OCI-LY7 (cell line): ENCODE results near the gene E2F7. TPM values are rescaled to one million over a fixed set of nuclear protein-coding genes. Genes with fewer than 3 reads are reported as not detected.

ENCODE experiments used
- BruUV-seq: library from RNA; stranded (reverse); fragments of 400-500 nt; replicated peaks from 2 replicates; lab custom pipeline; 2021; lab: Mats Ljungman, UMichigan
- CTCF ChIA-PET: fragments of 300-600 bp; sonication (Branson Sonifier 250); formaldehyde crosslinking; loops from one replicate; lab custom pipeline; 2022; ENCODE audit warnings: antibody characterized with exemption; ENCODE audit not compliant: unreplicated experiment; lab: Charles Lee
- POLR2A ChIA-PET: fragments of 300-600 bp; sonication (Branson Sonifier 250); formaldehyde crosslinking; loops from one replicate; lab custom pipeline; 2022; ENCODE audit warnings: antibody characterized with exemption; lab: Charles Lee
- DNase-seq: peaks from one replicate; pipeline ENCODE4 v3.0.0-alpha.2; 2015; ENCODE audit warnings: low spot score
- H2AFZ ChIP-seq: fragments of 200-600 bp; sonication (generic), shearing (Covaris generic); 2 replicates; pipeline ENCODE4 v1.6.1; 2014; ENCODE audit warnings: mild to moderate bottlenecking, antibody characterized with exemption, low read length, moderate library complexity
- H3K27ac ChIP-seq: fragments of 200-600 bp; sonication (generic); 2 replicates; pipeline ENCODE4 v1.5.1; 2014; ENCODE audit warnings: mixed run types, low read depth, mild to moderate bottlenecking, moderate library complexity, low read length, inconsistent platforms; ENCODE audit not compliant: poor library complexity, severe bottlenecking
- H3K36me3 ChIP-seq: fragments of 200-600 bp; sonication (generic); 2 replicates; pipeline ENCODE4 v1.6.1; 2014; ENCODE audit warnings: mild to moderate bottlenecking, antibody characterized with exemption, low read length, moderate library complexity, mixed read lengths; ENCODE audit not compliant: insufficient read depth
- H3K4me1 ChIP-seq: fragments of 200-600 bp; sonication (generic); 2 replicates; pipeline ENCODE4 v1.5.1; 2014; ENCODE audit warnings: mild to moderate bottlenecking, low read length; ENCODE audit not compliant: insufficient read depth, poor library complexity, severe bottlenecking
- H3K4me2 ChIP-seq: fragments of 200-600 bp; sonication (generic); 2 replicates; pipeline ENCODE4 v1.6.1; 2014; ENCODE audit warnings: mild to moderate bottlenecking, low read length
- H3K4me3 ChIP-seq: fragments of 200-600 bp; sonication (generic); 2 replicates; pipeline ENCODE4 v1.5.1; 2014; ENCODE audit warnings: mild to moderate bottlenecking, low read depth, low read length; ENCODE audit not compliant: poor library complexity, severe bottlenecking
- H3K79me2 ChIP-seq: fragments of 200-600 bp; sonication (generic); 2 replicates; pipeline ENCODE4 v1.6.1; 2016; ENCODE audit warnings: low read depth, mild to moderate bottlenecking, low read length, moderate library complexity, mixed read lengths; ENCODE audit not compliant: insufficient read depth
- H3K9me2 ChIP-seq: fragments of 200-600 bp; sonication (generic); 2 replicates; pipeline ENCODE4 v1.6.1; 2016; ENCODE audit warnings: mild to moderate bottlenecking, low read length, mixed read lengths; ENCODE audit not compliant: insufficient read depth
- H3K9me3 ChIP-seq: fragments of 200-600 bp; sonication (generic); 2 replicates; pipeline ENCODE4 v1.6.1; 2014; ENCODE audit warnings: mild to moderate bottlenecking, mixed run types, low read length, mixed read lengths
- H4K20me1 ChIP-seq: fragments of 200-600 bp; sonication (generic); 2 replicates; pipeline ENCODE4 v1.6.1; 2014; ENCODE audit warnings: mild to moderate bottlenecking, antibody characterized with exemption, low read length, moderate library complexity, mixed read lengths; ENCODE audit not compliant: insufficient read depth
- EZH2phosphoT487 ChIP-seq: fragments of 200-600 bp; sonication (generic); IDR thresholded peaks from 2 replicates; pipeline ENCODE4 v1.6.1; 2018; ENCODE audit warnings: low read depth, borderline replicate concordance, mild to moderate bottlenecking, mixed run types, antibody characterized with exemption, low read length, moderate library complexity, mixed read lengths
- intact Hi-C: fragments of 100-400 bp; cut with micrococcal nuclease; formaldehyde crosslinking; loops from one replicate; pipeline ENCODE4 v1.10.0; 2022; ENCODE audit not compliant: unreplicated experiment
- total RNA-seq, 2 experiments: library from RNA; depleted of rRNA in 1 of 2; stranded (reverse); fragments of >200 nt in 1 of 2; shearing (Covaris generic) in 1 of 2; gene quantifications; 2 replicates each; pipeline ENCODE4 v1.2.3, GENCODE V29; 2014 to 2022
- TF ChIP-seq, protein P1 (sequence below): fragments of 200-600 bp; sonication (generic); conservative IDR thresholded peaks from 2 replicates; pipeline ENCODE4 v1.5.1; 2014; ENCODE audit warnings: mild to moderate bottlenecking, antibody characterized with exemption, low read length, moderate library complexity, mixed read lengths

The E2F7 gene
- total RNA-seq, 2 experiments from 2014 or later, result 17.1 to 19.0 TPM

DNA sequence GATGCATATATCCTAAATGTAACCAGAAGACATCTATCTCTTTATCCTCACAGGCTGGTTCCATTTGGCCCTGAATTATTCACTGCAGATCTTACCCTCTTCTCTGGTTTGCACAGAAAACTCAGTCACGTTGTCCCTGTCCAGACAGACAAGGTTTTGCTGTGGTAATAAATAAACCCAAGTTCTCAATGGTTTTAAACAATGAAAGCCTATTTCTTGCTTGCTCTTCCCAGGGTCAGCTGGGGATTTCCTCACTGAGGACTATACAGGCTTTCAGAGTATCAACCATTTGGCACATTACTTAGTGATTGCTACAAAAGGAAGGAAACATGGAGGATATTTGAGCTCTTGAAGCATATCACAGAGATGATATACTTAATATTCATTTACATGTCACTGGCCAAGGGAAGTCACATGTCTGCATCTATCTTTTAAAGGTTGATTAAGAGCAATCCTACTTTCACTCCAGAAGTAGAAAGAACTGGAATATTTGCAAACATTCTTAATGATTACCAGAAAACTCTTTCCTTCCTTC, 24.4 kb upstream of the E2F7 start:
- no TSS peak for BruUV-seq
- no peak overlapping the region for H2AFZ ChIP-seq
- no peaks in the 10 kb centered on the region for H3K79me2 ChIP-seq
- H3K36me3 ChIP-seq, result no peaks in the 10 kb centered on the region
- intact Hi-C loops, result no loop called here
- ChIA-PET CTCF (interaction anchor here (0.5 kb wide), 1 partner anchor 192 kb away, joined by 4 read pairs; no protein-coding TSS in a partner anchor), POLR2A (no interaction called here)
- no peaks in the 10 kb centered on the region for H3K9me3 ChIP-seq
- H3K4me1 ChIP-seq, result peaks cover 4% of the 10 kb centered on the region
- H3K4me3 ChIP-seq, result no peak overlapping the region
- TF ChIP-seq EZH2phosphoT487, result no peak
- TF ChIP-seq, protein P1, sequence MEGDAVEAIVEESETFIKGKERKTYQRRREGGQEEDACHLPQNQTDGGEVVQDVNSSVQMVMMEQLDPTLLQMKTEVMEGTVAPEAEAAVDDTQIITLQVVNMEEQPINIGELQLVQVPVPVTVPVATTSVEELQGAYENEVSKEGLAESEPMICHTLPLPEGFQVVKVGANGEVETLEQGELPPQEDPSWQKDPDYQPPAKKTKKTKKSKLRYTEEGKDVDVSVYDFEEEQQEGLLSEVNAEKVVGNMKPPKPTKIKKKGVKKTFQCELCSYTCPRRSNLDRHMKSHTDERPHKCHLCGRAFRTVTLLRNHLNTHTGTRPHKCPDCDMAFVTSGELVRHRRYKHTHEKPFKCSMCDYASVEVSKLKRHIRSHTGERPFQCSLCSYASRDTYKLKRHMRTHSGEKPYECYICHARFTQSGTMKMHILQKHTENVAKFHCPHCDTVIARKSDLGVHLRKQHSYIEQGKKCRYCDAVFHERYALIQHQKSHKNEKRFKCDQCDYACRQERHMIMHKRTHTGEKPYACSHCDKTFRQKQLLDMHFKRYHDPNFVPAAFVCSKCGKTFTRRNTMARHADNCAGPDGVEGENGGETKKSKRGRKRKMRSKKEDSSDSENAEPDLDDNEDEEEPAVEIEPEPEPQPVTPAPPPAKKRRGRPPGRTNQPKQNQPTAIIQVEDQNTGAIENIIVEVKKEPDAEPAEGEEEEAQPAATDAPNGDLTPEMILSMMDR, result no peak
- no peak overlapping the region for H3K4me2 ChIP-seq
- no peak overlapping the region for H3K27ac ChIP-seq
- no peaks in the 10 kb centered on the region for H4K20me1 ChIP-seq
- H3K9me2 ChIP-seq, result no peaks in the 10 kb centered on the region
- no peak for DNase-seq

DNA sequence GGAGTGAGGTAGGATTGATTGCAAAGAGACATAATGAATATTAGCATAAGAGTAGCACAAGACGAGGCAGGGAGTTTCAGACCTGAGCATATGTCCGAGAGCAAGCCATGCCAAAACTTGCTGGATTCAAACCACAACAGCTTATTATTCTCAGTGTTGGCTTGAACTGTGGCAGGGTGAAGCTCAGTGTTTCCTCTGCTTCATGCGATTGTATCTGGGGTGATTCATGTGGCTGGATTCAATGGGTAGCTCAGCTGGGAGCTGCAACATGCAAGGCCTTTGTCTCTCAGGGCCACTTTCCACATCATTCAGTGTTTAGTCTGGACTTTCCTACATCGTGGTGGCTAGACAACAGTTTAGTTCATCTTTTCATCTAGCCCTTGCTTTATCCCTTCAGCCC, 22.1 kb upstream of the E2F7 start:
- no peak overlapping the region for H2AFZ ChIP-seq
- H4K20me1 ChIP-seq, result no peaks in the 10 kb centered on the region
- H3K36me3 ChIP-seq, result no peaks in the 10 kb centered on the region
- POLR2A ChIA-PET, result no interaction called here
- no peaks in the 10 kb centered on the region for H3K9me3 ChIP-seq
- CTCF ChIA-PET, result no interaction called here
- intact Hi-C loops, result no loop called here
- no peak overlapping the region for H3K4me2 ChIP-seq
- no TSS peak for BruUV-seq
- peaks cover under 1% of the 10 kb centered on the region for H3K4me1 ChIP-seq
- TF ChIP-seq EZH2phosphoT487, result no peak
- TF ChIP-seq, protein P1, result no peak
- DNase-seq, result no peak
- no peak overlapping the region for H3K4me3 ChIP-seq
- H3K9me2 ChIP-seq, result no peaks in the 10 kb centered on the region
- H3K79me2 ChIP-seq, result no peaks in the 10 kb centered on the region
- H3K27ac ChIP-seq, result no peak overlapping the region

DNA sequence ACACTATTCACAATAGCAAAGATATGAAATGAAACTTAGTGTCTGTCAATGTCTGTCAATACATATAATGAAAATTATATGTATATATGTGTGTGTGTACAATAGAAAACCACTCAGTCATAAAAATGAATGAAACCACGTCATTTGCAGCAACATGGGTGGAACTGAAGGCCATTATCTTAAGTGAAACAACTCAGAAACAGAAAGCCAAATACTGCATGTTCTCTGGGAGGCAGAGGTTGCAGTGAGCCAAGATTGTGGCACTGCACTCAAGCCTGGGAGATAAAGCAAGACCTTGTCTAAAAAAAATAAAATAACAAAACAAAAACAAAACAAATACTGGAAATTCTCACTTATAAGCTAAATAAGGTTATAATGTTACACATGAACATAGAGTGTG, 16.7 kb upstream of the E2F7 start:
- Histone ChIP-seq H3K79me2 (no peaks in the 10 kb centered on the region), H3K4me2 (no peak overlapping the region), H3K9me3 (no peaks in the 10 kb centered on the region), H3K36me3 (no peaks in the 10 kb centered on the region), H3K9me2 (no peaks in the 10 kb centered on the region), H2AFZ (no peak overlapping the region), H3K4me1 (no peaks in the 10 kb centered on the region), H4K20me1 (no peaks in the 10 kb centered on the region), H3K4me3 (no peak overlapping the region), H3K27ac (no peak overlapping the region)
- TF ChIP-seq, protein P1, result no peak
- TF ChIP-seq EZH2phosphoT487, result no peak
- BruUV-seq, result no TSS peak
- intact Hi-C loops, result no loop called here
- ChIA-PET POLR2A (interaction anchor here (0.6 kb wide), 1 partner anchor 68 kb away, joined by 3 read pairs; no protein-coding TSS in a partner anchor), CTCF (no interaction called here)
- no peak for DNase-seq
